GM23338 (cell line): Measurements from ENCODE around the gene CYP19A1.

Experiments used
- CREB1 ChIP-seq: fragments of 250-450 bp; sonication (Bioruptor Pico); IDR thresholded peaks from 2 replicates; pipeline ENCODE4 v1.5.0; 2020; ENCODE audit warnings: low read depth, mild to moderate bottlenecking, moderate library complexity
- CTCF ChIP-seq, 2 experiments: fragments of 200-600 bp in 1 of 2; sonication (generic) in 1 of 2; conservative IDR thresholded peaks; 2 replicates each; pipeline versions ENCODE4 v1.5.1 to v1.6.1; 2016 to 2017; ENCODE audit warnings: antibody characterized with exemption in 2 of 2, low read depth in 2 of 2, mild to moderate bottlenecking in 2 of 2, moderate library complexity in 1 of 2
- ETS1 ChIP-seq: IDR thresholded peaks from 2 replicates; pipeline ENCODE4 v1.6.1; 2016; ENCODE audit warnings: antibody characterized with exemption
- EZH2 ChIP-seq: fragments of 200-600 bp; sonication (generic); IDR thresholded peaks from one replicate; pipeline ENCODE4 v1.8.0; 2017; ENCODE audit warnings: antibody characterized with exemption, mild to moderate bottlenecking, low read depth; ENCODE audit not compliant: unreplicated experiment
- REST ChIP-seq: IDR thresholded peaks from one replicate; pipeline ENCODE4 v1.6.1; 2018; ENCODE audit warnings: antibody characterized with exemption; ENCODE audit not compliant: unreplicated experiment

GRCh38 chr15:51191072-51191670 is 147.2 kb downstream of the CYP19A1 start:
- no peak for TF ChIP-seq EZH2
- TF ChIP-seq REST, result no peak
- no peak for TF ChIP-seq CTCF (conservative IDR thresholded peaks at IDR 0.05; ENCODE audit: low read depth in 2 of 2)
- TF ChIP-seq CREB1 (CRISPR knock-in tag), result no peak
- TF ChIP-seq ETS1, result no peak
